Cardiac muscle cell (in vitro differentiated cells and primary cell): Measurements from ENCODE around the gene CRAMP1. TPM values are rescaled to one million over a fixed set of nuclear protein-coding genes. Genes with fewer than 3 reads are reported as not detected.
A peak's percentile ranks its signal among the peaks of the same experiment; 100 is the strongest.

ENCODE experiments used
- DNase-seq, 2 donors: peaks; one replicate each; pipeline versions ENCODE4 v3.0.0 to v3.0.0-alpha.2; 2010 to 2017; ENCODE audit warnings: low read depth in 1 of 2, low spot score in 1 of 2
- H3K27ac ChIP-seq: fragments of 200-600 bp; sonication (generic); 2 replicates; pipeline ENCODE4 v1.5.1; 2016
- H3K27me3 ChIP-seq: fragments of 200-600 bp; sonication (generic); 2 replicates; pipeline ENCODE4 v1.6.0; 2016; ENCODE audit warnings: control low read depth
- H3K36me3 ChIP-seq: fragments of 200-600 bp; sonication (generic); 2 replicates; pipeline ENCODE4 v1.5.1; 2016; ENCODE audit warnings: control low read depth
- H3K4me1 ChIP-seq: fragments of 200-600 bp; sonication (generic); 2 replicates; pipeline ENCODE4 v1.8.1; 2017; ENCODE audit warnings: low read depth, mild to moderate bottlenecking, mixed run types
- H3K4me3 ChIP-seq: fragments of 200-600 bp; sonication (generic); 2 replicates; pipeline ENCODE4 v1.5.1; 2016; ENCODE audit warnings: mild to moderate bottlenecking
- H3K9me3 ChIP-seq: fragments of 200-600 bp; sonication (generic); 2 replicates; pipeline ENCODE4 v1.5.1; 2017; ENCODE audit warnings: low read depth, mild to moderate bottlenecking, control low read depth
- polyA plus RNA-seq: library from polyadenylated mRNA; unstranded; fragments of >200 nt; fragmentation: Nextera tagmentation; extraction: Ambion mirVana; gene quantifications from 2 replicates; pipeline ENCODE4 v1.2.1, GENCODE V29; 2016
- total RNA-seq: library from RNA; depleted of rRNA; stranded (reverse); fragments of >200 nt; gene quantifications from 2 replicates; pipeline ENCODE4 v1.2.3, GENCODE V29; 2016
- TF ChIP-seq, protein P1 (sequence below): IDR thresholded peaks from 2 replicates; pipeline ENCODE4 v1.5.1; 2012; ENCODE audit warnings: low read depth, mild to moderate bottlenecking, low read length

The CRAMP1 gene, protein sequence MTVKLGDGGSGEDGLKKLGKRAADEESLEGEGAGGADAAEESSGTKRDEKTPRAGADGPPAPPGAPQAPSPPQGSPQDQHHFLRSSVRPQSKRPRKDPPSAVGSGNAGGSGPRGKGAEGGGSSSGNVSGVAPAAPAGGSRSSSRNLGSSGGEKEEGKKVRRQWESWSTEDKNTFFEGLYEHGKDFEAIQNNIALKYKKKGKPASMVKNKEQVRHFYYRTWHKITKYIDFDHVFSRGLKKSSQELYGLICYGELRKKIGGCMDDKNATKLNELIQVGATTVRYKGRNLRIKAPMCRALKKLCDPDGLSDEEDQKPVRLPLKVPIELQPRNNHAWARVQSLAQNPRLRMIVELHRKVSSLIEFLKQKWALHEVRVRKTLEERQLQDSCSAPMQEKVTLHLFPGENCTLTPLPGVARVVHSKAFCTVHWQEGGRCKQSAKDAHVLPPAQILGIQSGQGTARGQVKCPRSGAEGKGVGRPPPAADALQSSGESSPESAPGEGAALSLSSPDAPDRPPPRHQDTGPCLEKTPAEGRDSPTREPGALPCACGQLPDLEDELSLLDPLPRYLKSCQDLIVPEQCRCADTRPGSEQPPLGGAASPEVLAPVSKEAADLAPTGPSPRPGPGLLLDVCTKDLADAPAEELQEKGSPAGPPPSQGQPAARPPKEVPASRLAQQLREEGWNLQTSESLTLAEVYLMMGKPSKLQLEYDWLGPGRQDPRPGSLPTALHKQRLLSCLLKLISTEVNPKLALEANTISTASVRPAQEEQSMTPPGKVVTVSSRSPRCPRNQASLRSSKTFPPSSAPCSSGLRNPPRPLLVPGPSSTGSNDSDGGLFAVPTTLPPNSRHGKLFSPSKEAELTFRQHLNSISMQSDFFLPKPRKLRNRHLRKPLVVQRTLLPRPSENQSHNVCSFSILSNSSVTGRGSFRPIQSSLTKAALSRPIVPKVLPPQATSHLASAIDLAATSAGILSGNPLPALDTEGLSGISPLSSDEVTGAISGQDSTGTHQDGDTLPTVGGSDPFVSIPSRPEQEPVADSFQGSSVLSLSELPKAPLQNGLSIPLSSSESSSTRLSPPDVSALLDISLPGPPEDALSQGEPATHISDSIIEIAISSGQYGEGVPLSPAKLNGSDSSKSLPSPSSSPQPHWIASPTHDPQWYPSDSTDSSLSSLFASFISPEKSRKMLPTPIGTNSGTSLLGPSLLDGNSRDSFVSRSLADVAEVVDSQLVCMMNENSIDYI (N-terminal part only)
- total RNA-seq (13.1 and 15.3 TPM in 2 replicates), polyA plus RNA-seq (7.7 and 10.3 TPM in 2 replicates)

DNA sequence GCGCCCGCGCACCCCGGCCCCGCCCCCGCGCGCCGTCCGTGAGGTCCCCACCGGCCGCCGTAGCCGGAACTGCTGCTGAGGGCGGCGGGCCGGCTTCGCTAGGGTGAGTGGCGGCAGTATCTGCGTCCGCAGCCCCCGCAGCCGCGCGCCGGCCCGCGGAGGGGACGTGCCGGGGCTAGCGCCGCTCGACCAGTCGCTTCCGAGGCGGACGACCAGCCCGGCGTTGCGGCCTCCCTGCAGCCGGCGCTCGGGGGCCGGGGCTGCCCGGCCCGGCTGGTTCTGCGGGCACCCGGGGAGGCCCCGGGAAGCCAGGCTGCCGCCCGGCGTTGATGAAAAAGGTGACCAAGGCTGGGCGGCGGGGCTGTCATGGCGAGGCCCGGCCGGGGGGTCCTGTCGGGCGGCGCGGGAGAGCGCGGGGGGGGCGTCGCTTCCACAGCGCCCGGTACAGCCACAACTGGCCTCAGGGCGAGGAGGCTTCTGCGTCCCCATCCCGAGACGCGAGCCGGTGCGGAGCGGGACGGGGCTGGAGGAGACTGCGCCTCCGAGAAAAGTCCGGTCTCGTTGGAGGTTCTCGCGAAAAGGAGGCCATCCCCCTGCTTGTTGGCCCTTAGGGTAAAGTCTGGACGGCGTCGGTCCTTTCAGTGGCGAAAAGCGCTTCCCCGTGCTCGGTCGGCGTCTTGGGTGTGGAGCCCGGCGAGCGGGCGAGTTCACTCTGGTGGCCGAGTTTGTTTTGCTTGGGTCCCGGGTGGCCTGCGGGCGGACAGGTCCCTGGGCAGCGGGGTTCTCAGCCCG is at the start of gene CRAMP1:
TSS of gene CRAMP1 (plus strand) at position 41 of the 792 bp plus-strand sequence. CDS start 2,280 bp downstream, outside the sequence.
- TF ChIP-seq, protein P1, sequence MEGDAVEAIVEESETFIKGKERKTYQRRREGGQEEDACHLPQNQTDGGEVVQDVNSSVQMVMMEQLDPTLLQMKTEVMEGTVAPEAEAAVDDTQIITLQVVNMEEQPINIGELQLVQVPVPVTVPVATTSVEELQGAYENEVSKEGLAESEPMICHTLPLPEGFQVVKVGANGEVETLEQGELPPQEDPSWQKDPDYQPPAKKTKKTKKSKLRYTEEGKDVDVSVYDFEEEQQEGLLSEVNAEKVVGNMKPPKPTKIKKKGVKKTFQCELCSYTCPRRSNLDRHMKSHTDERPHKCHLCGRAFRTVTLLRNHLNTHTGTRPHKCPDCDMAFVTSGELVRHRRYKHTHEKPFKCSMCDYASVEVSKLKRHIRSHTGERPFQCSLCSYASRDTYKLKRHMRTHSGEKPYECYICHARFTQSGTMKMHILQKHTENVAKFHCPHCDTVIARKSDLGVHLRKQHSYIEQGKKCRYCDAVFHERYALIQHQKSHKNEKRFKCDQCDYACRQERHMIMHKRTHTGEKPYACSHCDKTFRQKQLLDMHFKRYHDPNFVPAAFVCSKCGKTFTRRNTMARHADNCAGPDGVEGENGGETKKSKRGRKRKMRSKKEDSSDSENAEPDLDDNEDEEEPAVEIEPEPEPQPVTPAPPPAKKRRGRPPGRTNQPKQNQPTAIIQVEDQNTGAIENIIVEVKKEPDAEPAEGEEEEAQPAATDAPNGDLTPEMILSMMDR, result no peak
- Histone ChIP-seq H3K36me3 (peaks cover 5% of the 10 kb centered on the region), H3K9me3 (no peaks in the 10 kb centered on the region), H3K27me3 (no peaks in the 10 kb centered on the region), H3K27ac (peak within 1 kb of the TSS; percentile 62), H3K4me3 (peak within 1 kb of the TSS; percentile 77), H3K4me1 (peaks cover 24% of the 10 kb centered on the region)
- peak in 1 of 2 donors; percentile 8 for DNase-seq

DNA sequence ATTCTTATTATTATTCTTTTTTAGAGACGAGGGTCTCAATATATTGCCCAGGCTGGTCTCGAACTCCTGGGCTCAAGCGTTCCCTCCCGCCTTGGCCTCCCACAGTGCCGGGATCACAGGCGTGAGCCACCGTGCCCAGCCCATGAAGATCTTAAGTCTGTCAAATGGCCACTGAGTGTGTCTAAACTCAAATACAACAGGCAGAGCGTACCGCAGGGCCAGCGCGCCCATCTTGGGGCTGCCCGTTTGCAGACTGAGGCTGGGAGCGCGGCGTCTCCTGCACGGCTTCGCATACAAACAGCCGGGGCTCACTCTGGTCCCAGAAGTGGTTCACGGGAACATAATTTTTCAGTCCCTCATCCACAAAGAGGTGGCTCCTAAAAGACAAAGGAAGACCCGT is 48.4 kb upstream of the CRAMP1 start:
- TF ChIP-seq, protein P1, result no peak
- H3K4me1 ChIP-seq, result no peaks in the 10 kb centered on the region

DNA sequence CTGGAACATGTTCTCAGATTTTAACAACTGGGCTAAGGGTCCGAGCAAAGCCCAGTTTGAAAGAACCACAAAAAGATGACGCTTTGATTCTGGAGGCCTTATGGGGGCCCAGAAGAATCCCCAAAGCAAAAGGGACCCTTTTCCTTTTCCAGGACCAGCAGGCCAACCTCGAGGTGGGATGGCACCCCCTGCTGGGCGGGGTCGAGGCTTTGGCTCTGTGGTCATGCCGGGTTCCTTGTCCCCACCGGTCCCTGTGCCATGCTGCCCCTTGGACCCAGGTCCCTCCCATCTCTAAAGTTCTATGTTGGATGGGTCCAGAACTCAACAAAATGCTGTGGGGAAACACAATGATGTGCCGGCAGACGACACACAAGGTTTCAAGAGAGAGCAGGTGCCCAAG is 47.8 kb upstream of the CRAMP1 start:
- DNase-seq, result no peak
- Histone ChIP-seq H3K4me3 (no peak overlapping the region), H3K4me1 (no peaks in the 10 kb centered on the region), H3K36me3 (peaks cover 19% of the 10 kb centered on the region), H3K9me3 (no peaks in the 10 kb centered on the region), H3K27me3 (no peaks in the 10 kb centered on the region), H3K27ac (no peak overlapping the region)
- TF ChIP-seq, protein P1, result peak; percentile 30

More for the DNA sequence above, 48.4 kb upstream of the CRAMP1 start:
- peaks cover 19% of the 10 kb centered on the region for H3K36me3 ChIP-seq
- no peak overlapping the region for H3K4me3 ChIP-seq
- H3K27me3 ChIP-seq, result no peaks in the 10 kb centered on the region
- H3K9me3 ChIP-seq, result no peaks in the 10 kb centered on the region
- no peak for DNase-seq
- H3K27ac ChIP-seq, result no peak overlapping the region

DNA sequence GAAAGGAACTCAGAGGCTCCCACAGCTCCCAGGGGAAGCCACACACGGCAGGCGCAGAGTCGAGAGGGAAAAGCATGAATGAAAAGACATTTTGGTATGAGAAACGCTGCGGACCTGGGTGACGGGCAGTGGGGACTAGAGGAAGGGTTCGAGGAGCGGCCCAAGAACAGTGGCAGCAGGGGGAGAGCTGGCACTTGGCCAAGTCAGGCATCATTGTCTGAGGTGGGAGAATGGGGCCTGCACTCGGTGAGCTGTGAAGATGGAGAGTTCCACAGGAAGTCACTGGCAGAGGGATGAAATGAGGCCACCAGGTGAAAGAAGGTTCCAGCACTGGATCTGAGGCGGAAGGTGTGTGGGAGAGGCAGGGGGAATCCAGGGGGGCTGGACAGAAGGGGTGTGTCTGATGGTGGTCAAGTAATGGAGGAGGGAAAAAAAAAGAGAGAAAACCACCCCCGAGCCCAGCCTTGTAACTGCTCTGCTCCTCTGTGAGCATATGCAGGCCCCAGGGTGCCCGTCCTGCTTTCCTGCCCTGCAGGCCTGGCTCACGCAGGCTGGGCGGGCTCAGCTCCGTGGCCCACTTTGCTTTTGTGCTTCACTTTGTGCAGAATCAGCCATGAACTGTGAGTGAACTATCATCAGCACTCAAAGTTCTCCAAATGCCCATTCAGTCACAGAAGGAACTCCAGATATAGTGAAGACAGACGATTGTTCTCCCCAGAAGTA is 46.9 kb upstream of the CRAMP1 start:
- no peaks in the 10 kb centered on the region for H3K9me3 ChIP-seq
- no peak for DNase-seq
- H3K27me3 ChIP-seq, result no peaks in the 10 kb centered on the region
- no peak overlapping the region for H3K4me3 ChIP-seq
- H3K36me3 ChIP-seq, result peaks cover 12% of the 10 kb centered on the region
- TF ChIP-seq, protein P1, result no peak
- no peak overlapping the region for H3K27ac ChIP-seq
- no peaks in the 10 kb centered on the region for H3K4me1 ChIP-seq
